ENCODE data around the gene MYH8.

Gene MYH8

DNA sequence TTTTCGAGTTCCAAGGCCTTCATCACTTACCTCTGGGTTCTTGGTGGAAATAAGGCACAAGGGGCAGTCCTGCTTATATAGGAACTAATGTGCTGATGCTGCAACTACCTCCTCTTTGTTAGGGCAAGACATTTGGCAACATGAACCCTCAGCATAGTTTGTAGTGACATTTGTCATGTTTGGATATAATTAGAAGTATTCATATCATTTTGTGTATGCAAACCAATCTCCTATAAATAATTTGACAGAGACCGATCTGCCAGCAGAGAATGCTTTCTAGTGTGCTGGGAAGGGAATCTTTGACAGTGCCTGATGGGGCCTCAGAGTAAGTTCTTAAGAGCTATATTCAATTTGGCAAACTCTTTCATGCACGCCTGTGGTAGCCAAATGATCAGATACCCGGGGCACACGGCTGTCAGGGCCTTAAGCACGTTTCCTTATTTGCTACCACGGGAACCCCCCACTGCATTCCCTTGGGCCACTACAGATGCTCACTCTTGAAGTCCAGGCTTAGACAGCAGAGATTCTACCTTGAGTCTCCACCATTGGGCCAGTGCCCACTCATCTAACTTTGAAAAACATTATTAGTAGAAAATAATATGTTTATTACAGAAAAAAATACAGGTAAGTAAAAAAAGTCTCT, at the start of gene MYH8:
TSS of gene MYH8 (minus strand) at position 51 of the 643 bp plus-strand sequence. CDS start 1,723 bp downstream, outside the sequence.
- no peak for DNase-seq (ENCODE audit: low spot score)

DNA sequence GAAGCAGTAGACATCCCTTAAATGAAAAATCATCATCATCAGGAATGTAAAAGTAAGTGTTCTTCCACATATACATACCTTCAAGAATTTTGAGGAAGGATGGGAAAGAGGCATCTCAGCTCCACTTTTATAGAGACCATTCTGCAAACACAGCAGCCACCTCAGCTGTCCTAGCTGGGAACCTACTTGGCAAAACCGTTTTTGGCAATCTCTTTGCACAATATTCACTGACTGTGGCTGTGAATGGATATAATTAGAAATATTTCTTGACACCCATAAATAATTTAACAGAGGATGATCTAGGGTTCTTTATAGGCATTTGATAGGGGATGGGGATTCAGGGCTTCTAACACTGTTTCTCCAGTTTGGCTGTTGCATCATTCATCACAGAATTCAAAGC, 47.7 kb upstream of the MYH8 start, which contains the start of gene MYH4:
TSS of gene MYH4 (minus strand) at position 101 of the 400 bp plus-strand sequence. CDS start 2,814 bp downstream, outside the sequence.
- DNase-seq (ENCODE audit: low spot score), result no peak

DNA sequence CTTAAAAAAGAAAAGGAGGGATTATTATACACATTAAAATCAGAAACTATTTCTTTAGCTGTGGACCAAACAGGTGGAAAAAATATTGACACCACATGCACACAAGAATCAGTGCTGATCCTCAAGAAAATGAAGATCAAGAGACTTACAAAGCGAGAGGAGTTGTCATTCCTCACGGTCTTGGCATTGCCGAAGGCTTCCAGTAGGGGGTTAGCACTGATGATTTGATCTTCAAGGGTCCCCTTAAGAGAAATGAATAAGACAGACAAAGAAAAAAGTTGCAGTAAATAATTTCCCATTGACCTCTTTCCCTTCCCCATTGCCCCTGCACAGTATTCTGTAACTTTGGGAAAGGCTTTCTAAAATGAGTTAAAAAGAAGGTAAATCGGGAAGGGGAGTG, 41.7 kb upstream of the MYH8 start:
- no peak for DNase-seq (ENCODE audit: low spot score)

DNA sequence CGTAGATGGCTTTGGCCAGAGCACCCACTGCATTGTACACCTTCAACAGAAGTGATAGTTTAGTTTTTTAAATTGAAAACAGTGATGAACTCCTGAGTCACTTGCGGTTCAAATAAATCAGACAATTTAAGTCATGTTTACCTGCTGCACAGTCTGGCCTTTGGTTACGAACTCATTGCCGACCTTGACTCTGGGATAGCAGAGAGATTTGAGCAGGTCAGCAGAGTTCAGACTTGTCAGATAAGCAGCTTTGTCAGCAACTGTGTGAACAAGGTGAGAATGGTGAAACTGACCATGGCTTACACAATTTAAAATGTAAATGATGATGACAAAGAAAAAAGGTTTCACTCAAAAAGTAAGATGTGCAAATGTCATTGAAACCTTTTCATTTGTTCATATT, 38.3 kb upstream of the MYH8 start:
- DNase-seq (ENCODE audit: low spot score), result no peak

DNA sequence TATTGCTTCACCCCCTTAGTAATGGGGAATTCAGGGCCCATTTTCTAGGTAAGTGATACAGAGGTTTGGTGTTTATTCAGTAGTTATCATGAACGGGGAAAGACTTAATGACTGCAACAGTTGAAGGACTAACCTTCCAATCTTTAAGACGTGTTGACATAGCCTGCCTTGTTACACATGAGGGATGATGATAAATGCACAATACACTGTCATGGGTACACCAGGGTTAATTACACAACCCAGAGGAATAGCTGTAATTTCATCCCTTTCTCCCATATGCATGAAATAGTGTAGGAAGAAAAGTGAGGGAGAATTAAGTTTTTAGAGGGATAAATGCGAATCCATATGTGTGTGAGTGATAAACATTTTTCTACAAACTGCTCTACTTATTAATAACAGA, 37.0 kb upstream of the MYH8 start:
- DNase-seq (ENCODE audit: low spot score), result no peak

DNA sequence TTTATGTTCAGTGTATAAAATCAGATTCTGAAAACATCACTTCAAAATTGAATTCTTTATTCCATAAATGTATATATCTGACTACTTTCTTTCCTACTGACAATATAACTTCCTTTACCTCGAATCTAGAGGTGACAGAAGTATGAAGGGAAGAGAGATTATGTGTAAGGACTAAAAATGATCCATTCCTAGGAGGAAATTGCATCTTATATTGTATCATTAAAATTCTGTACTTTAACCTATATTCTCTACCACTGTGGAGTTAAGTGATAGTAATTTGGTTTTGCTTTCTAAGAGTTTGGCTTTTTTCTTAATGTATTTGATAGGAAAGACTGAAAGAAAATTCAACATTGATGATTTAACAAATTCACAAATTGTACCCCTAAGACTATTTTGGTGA, 36.2 kb upstream of the MYH8 start:
- no peak for DNase-seq (ENCODE audit: low spot score)

DNA sequence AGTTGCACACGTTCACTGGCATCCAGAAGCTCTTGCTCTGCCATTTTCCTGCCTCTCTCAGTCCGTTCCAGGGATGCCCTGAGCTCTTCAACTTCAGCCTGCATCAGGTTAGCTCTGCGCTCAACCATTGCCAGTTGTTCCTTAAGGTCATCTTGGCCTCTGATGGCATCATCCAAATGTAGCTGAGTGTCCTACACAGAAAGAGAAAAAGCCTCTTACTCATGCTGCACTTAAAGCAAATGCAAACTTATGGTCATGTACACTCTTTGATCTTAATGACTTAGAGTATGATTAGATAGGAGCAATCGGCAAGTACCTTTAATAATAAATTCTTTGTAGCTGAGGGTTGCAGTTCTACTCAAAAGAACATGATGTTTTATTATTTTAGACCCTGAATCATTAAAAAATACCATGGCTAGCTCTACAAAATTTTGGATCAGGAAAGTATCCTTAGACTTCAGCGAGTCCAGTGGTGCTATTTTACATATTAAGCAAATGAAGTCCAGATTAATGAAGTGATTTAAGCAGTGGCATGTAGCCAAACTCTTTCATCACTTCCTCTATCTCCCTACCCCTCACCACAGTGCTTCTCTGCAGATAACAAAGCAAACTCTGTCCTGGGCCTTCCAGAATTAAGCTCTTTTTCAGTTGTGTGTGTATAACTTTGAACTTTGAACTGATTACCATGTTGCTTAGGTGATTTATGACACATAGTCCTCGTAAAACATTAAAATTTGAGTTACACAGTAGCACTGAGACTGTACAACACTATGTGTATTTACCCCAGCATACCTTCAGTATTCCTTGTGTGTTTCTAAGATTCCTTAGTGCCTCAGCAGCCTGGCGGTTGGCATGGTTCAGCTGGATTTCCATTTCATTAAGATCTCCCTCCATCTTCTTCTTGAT, 25.5 kb upstream of the MYH8 start:
- no peak for DNase-seq (ENCODE audit: low spot score)

DNA sequence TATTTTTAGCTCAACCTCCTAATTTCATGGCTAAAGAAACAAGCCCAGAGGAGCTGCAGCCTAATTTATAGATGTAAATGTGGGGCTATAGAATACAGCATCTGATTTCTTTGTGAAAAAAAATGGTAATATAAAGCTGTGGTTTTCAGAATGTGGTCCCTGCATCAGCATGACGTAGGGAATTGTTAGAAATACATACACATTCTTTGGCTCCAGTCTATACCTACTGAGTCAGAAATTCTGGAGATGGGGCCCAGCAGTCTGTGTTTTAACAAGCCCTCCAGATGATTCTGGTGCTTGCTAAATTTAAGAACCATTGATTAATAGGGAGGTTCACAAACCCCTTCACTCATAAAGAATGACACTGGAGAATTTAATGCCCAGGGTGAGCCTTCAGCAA, 18.1 kb upstream of the MYH8 start:
- DNase-seq (ENCODE audit: low spot score), result no peak

DNA sequence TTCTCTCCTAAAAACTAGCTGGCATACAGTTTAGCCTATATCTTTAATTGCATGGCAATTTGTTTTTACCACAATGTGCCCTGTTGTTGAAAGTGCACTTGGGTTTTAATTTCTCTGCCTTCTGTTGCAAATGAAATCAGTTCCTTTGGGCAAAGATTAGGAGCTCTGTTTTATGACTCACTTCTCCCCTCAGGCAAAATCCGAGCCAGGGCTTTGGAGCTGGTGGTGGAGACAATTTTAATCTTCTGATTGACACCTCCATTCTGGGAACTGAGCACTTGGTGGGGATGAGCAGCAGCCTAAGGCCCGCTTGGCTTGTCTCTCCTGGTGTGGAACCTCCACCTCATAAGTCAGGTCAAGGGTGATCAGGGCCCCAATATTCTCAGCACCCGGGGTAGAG, 13.3 kb upstream of the MYH8 start:
- no peak for DNase-seq (ENCODE audit: low spot score)

DNA sequence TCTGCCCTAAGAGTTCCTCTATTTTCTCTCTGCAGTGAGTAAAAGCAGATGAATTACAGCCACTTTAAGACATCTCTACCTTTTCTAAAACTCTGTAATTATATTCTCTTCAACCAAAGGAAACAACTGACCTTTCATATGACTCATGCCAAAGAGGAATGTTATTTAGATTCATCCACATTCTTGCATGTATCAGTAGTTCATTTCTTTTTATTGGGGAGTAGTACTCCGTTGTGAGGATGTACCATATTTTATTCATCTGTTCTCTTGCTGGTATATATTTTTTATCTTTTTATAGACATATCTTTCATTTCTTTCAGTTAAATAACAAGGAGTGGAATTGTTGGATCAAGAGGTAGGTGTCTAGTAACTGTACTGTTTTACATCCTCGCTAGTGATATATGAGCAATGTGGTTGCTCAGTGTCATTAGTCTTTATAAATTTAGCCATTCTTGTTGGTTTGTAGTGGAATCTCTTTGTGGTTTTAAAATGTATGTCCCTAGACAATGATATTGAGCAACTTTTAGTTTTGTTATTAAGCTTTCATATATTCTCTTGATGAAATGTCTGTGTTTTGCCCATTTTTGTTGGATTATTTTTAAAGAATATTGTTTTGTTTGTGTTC, 7.8 kb upstream of the MYH8 start:
- peak; percentile 14 for DNase-seq (ENCODE audit: low spot score)

DNA sequence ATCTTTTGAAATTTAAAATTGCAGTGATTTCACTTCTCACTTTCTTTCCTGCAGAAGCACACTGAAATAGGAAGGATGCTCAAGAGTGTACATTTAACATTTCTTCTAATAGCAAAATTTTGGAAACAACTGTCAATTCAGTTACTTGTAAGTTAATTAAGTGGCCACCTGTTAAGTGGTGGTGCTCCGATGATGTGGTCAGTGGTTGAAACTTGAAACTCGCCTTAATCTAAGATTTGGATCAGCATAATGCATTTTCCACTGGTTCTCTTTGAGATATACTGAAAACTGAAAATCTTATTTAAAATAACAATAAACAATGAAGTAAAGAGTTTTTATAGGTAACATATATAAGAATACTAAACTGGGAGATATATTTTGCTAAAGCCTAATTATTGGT, 7.0 kb upstream of the MYH8 start:
- no peak for DNase-seq (ENCODE audit: low spot score)

DNA sequence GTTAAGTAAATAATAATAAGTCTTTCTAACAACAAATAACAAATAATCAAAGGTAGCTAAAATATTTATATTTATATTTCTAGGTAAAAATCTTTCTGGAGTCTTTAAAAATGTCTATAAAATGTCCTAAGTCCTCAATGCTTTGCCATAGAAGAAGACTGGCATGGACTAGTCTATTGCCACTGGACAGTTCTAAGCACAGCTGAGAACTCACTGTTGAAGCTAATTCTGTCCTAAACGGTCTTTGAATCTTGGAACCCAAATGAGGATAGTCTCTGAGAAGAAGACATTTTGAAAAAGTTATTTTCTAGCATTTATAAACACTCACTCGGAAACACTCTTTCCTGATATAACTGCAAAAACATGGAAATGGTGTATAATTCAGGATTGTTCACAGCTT, 539 bp downstream of the MYH8 start:
- no peak for DNase-seq (ENCODE audit: low spot score)

DNA sequence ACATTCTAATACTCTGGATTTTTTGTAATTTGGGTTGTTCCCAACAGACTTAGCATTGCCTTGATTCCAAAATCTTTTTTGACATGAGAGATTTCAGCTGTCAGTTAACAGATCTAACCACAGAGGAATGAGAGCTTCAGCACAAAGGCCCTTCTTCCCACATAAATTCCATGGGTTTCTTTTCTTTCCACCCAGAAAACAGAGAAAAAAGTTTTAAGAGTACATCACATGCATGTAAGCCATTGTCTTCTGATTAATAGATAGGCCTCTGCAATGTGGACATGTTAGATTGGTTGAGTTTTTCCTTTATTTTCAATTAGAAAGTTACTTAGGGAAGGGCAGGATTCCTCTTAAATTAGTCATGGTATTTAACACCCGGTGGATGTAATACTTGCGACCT, 939 bp downstream of the MYH8 start:
- no peak for DNase-seq (ENCODE audit: low spot score)

DNA sequence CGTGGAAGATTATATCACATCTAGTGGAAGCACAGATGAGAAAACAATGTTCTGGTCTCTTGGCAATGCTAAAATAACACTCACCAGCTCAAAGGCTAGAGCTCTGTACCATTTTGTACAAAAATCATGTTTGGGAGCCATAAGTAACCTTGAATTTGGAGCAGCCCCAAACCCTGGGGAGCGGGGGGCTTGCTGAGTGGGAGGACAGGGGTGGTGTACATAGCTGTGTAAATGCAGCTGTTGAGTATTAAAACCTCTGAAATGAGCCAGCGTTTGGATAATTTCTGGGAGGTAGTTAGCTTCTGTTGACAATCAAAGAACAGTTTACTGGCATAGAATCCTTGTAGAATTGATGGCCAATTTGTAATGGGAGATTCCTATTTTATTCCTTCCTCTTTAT, 4.3 kb downstream of the MYH8 start:
- no peak for DNase-seq (ENCODE audit: low spot score)

DNA sequence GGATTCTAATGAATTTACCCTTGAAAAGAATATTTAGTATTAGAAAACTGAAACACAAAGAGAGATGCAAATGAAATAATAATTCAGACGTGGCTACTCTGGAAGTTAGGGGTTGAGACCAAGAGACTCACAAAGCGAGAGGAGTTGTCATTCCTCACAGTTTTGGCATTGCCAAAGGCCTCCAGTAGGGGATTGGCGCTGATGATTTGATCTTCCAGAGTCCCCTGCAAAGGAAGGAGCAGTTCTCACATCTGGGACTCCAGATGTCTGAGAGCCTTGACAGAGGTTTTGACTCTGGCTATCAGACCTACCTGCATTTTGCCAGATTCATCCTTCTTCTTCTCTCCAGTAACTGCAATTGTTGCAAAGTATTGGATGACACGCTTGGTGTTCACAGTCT, 6.6 kb downstream of the MYH8 start:
- no peak for DNase-seq (ENCODE audit: low spot score)

DNA sequence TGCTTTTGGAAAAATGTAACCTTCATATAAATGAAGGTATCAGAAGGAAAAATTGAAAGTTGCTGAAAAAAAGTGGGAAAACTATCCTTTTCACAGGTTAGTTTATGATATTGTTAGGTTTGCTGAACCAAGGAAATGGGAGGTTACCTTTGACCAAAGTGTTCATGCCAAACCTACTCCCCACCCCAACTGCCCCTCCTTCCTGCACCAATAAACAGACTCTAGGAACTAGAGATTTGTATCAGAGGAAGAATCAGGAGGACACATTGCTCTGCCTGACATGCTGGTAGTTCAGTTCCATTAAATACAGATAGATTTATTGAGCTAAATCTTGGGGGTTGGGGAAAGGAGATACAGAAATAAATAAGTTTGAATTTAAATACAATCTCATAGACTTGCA, 18.2 kb downstream of the MYH8 start:
- DNase-seq (ENCODE audit: low spot score), result no peak

DNA sequence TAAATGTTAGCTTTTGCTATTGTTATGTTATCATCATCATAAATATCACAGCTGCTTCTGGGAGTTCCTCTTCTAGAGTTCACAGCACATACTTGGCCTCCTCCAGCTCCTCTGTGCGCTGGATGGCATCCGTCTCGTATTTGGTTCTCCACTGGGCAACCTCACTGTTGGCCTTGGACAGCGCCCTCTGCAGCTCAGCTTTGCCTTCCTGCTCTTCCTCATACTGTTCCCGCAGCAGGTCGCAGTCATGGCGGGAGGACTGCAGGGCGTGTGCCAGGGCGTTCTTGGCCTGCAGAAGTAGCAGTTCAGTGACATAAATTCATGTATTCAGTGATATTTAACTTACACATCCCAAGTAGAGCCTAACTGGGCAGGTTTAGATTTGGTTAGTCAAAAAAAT, 23.4 kb downstream of the MYH8 start:
- no peak for DNase-seq (ENCODE audit: low spot score)

DNA sequence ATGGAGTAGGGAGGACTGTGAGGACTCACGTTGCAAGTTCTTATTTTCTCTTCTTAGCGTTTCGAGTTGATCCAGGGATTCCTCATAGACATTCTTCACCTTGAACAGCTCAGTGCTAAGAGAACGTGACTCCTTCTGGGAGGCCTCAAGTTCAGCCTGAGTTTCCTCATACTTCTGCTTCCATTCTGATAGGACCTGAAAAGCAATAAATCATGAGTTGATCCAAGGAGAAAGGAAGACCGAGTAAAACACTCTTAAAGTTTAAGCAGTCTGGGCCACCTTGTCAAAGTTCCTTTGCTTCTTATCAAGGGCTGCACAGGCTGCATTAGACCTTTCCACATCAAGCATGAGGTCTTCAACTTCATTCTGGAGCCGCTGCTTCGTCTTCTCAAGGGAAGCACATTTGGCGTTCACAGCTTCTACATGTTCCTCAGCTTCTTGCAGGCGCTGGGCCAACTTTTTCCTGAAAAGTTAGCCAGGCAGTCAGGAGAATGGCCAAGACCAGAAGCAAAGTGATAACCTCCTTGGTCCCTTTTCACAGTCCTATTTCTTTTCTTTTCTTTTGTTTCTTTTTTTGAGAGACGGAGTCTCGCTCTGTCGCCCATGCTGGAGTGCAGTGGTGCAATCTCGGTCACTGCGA, 25.1 kb downstream of the MYH8 start:
- no peak for DNase-seq (ENCODE audit: low spot score)

DNA sequence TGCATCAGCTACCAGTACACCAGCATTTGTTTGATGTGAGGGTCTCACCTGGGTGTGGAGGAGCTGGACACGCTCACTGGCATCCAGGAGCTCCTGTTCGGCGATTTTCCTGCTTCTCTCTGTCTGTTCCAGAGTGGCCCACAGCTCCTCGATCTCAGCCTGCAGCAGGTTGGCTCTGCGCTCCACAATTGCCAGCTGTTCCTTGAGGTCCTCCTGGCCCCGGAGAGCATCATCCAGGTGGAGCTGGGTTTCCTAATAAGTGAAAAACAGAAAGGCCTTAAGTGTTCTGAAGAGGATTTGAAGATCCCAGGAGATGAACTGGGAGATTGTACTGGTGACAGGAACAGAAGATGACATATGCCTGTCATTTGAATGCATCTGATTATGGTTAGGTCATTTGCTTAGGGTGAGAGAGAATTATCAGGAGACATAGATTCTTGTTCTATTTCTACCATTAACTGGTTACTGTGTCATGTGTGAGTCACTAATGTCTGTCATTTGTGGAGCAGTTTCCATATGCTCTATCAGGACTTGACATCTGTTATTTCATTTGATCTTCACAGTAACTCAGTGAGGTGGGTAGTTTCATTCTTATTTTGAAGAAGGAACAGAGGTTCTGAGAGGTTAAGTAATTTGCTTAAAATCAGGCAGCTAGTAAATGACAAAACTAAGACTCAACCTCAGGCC, 27.4 kb downstream of the MYH8 start:
- no peak for DNase-seq (ENCODE audit: low spot score)

DNA sequence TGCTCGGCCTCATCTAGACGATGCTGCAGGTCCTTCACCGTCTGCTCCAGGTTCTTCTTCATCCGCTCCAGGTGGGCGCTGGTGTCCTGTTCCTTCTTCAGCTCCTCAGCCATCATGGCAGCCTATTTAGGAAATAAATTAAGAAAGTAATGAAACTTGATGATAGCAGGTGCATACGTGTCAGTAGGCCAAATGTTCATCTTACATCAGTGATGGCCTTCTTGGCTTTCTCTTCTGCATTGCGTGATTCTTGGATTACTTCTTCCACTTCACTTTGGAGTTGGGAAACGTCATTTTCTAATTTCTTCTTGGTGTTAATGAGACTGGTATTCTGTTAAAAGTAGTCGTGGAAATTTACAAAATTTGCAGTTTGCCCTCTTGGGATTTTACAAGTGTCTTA, 28.9 kb downstream of the MYH8 start:
- DNase-seq (ENCODE audit: low spot score), result no peak

DNA sequence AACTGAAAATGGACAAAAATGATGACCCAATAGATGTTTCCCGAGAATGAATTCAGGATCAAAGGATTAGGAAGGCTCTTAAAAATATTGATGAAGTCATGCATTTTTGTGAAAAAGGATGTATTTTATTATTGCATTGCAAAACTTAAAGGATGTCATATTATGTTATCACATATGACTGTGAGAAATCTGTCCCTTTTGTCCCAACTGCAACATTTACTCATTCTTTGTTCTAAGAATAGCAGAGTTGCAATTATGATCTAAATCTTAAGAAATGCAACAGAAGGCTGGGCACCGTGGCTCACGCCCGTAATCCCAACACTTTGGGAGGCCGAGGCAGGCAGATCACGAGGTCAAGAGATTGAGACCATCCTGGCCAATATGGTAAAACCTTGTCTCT, 35.9 kb downstream of the MYH8 start:
- DNase-seq (ENCODE audit: low spot score), result no peak

DNA sequence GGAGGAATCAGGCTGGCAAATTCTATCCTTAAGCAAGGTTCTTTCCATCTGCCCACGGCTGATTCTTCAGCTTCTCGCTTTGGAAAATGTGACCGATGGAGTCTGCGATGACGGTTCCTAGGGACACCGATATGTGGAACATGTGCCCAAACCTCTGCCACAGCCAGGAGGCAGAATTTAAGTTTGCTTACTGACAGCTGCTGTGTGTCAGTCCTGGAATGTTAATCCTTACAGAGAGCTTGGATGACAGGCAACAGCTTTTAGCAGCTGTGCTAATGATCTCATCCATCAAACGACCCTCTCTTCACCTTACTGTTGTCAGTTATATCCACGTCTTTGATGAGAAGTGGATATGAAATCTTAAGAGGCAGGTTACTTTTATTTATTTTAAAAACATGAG, 37.6 kb downstream of the MYH8 start:
- peak; percentile 12 for DNase-seq (ENCODE audit: low spot score)
